Lung (tissue), 12 donors: Measurements from ENCODE around the gene RERE. TPM values are rescaled to one million over a fixed set of nuclear protein-coding genes. Genes with fewer than 3 reads are reported as not detected.

ENCODE experiments used
- ATAC-seq: fragments of 200-7000 bp; cut with Tn5 transposase; one replicate; pipeline ENCODE4 v1.9.1; 2020; ENCODE audit warnings: moderate number of reproducible peaks; ENCODE audit not compliant: insufficient read depth, low FRiP score
- DNase-seq, 3 donors: peaks; one replicate each; pipeline ENCODE4 v3.0.0-alpha.2; 2013 to 2017
- H3K27ac ChIP-seq, 2 donors: one replicate each; pipeline ENCODE4 v1.5.1; 2013; ENCODE audit warnings: mild to moderate bottlenecking in 2 of 2, moderate library complexity in 2 of 2, control low read depth in 1 of 2, inconsistent platforms in 1 of 2, low read depth in 1 of 2, low read length in 1 of 2
- H3K27me3 ChIP-seq, 3 donors: one replicate each; pipeline ENCODE4 v1.5.1; 2013; ENCODE audit warnings: low read length in 2 of 3; ENCODE audit not compliant: control insufficient read depth in 3 of 3, insufficient read depth in 3 of 3
- H3K36me3 ChIP-seq, 4 donors: one replicate each; pipeline ENCODE4 v1.5.1; 2013; ENCODE audit warnings: low read length in 4 of 4, mild to moderate bottlenecking in 1 of 4, moderate library complexity in 1 of 4; ENCODE audit not compliant: control insufficient read depth in 4 of 4, insufficient read depth in 4 of 4
- H3K4me1 ChIP-seq, 5 donors: one replicate each; pipeline ENCODE4 v1.5.1; 2013; ENCODE audit warnings: low read length in 5 of 5, mild to moderate bottlenecking in 2 of 5, moderate library complexity in 1 of 5; ENCODE audit not compliant: control insufficient read depth in 5 of 5, insufficient read depth in 5 of 5
- H3K4me3 ChIP-seq: one replicate; pipeline ENCODE4 v1.5.1; 2013; ENCODE audit warnings: mild to moderate bottlenecking, control low read depth, moderate library complexity
- H3K9ac ChIP-seq, 2 donors: one replicate each; pipeline ENCODE4 v1.5.1; 2013; ENCODE audit warnings: low read length in 2 of 2, control low read depth in 1 of 2; ENCODE audit not compliant: insufficient read depth in 1 of 2
- H3K9me3 ChIP-seq, 4 donors: one replicate each; pipeline ENCODE4 v1.5.1; 2013; ENCODE audit warnings: low read length in 3 of 4, mild to moderate bottlenecking in 1 of 4, moderate library complexity in 1 of 4; ENCODE audit not compliant: control insufficient read depth in 4 of 4, insufficient read depth in 3 of 4
- CTCF ChIP-seq: IDR thresholded peaks from 2 replicates; pipeline ENCODE4 v1.5.1; 2012; ENCODE audit warnings: mild to moderate bottlenecking; ENCODE audit errors: control extremely low read depth, extremely low read depth
- WGBS, 2 donors: extraction: QIAGEN DNeasy Blood & Tissue Kit; methylation state at CpG; one replicate each; pipeline ENCODE4 v1.1.7; 2013; 5-methylcytosine and 5-hydroxymethylcytosine counted together
- polyA plus RNA-seq, 2 donors: library from polyadenylated mRNA; stranded (reverse); fragments of 200-250 nt; gene quantifications; one replicate each; pipeline ENCODE4 v1.2.1, GENCODE V29; 2013
- total RNA-seq, 2 donors: library from RNA; depleted of rRNA in 1 of 2; stranded (reverse); fragments of >200 nt in 1 of 2; gene quantifications; one replicate each; pipeline ENCODE4 v1.2.1, GENCODE V29; 2014 to 2021
- donor health status: control.
- donor health status: control.
- donor health status: Bipolar disorder and iron deficiency.
- donor health status: healthy.
- donor health status: DM: yes; HTN: yes; CAD: no.

RERE gene
- total and polyA plus RNA-seq, 4 donors, result 21.7 to 207 (median 57.5) TPM

- Histone ChIP-seq H3K27ac (no peak overlapping the region), H3K9me3 (no peaks in the 10 kb centered on the region), H3K9ac (no peak overlapping the region), H3K4me1 (peaks cover 3 to 20% (median 11%) of the 10 kb centered on the region in 5 donors), H3K36me3 (peaks cover 17 to 93% (median 60%) of the 10 kb centered on the region in 4 donors), H3K4me3 (no peak overlapping the region), H3K27me3 (no peaks in the 10 kb centered on the region)
- DNase-seq, result no peak
- TF ChIP-seq CTCF, result no peak
- ATAC-seq, result no peak
- 95 to 97% methylated on average over 43 to 44 of the region's 44 CpGs for WGBS, 2 donors
These were observed 457.6 kb downstream of the RERE start for GRCh38 chr1:8359617-8360481.

GRCh38 chr1:8358897-8359616 is 458.4 kb downstream of the RERE start:
- peaks cover 0 to 12% (median 5%) of the 10 kb centered on the region in 5 donors for H3K4me1 ChIP-seq
- no peaks in the 10 kb centered on the region for H3K27me3 ChIP-seq
- WGBS, 2 donors, result 93 to 96% methylated on average over 26 of the region's 26 CpGs
- peaks cover 17 to 90% (median 64%) of the 10 kb centered on the region in 4 donors for H3K36me3 ChIP-seq
- no peak overlapping the region for H3K4me3 ChIP-seq
- DNase-seq (no peak), ATAC-seq (no peak)
- TF ChIP-seq CTCF, result no peak
- H3K9ac ChIP-seq, result no peak overlapping the region
- no peaks in the 10 kb centered on the region for H3K9me3 ChIP-seq
- H3K27ac ChIP-seq, result no peak overlapping the region

GRCh38 chr1:8358241-8358896 is 459.1 kb downstream of the RERE start:
- TF ChIP-seq CTCF, result no peak
- Histone ChIP-seq H3K36me3 (peaks cover 17 to 92% (median 66%) of the 10 kb centered on the region in 4 donors), H3K27me3 (no peaks in the 10 kb centered on the region), H3K4me1 (peaks cover 0 to 10% (median 0%) of the 10 kb centered on the region in 5 donors), H3K4me3 (no peak overlapping the region), H3K9me3 (no peaks in the 10 kb centered on the region), H3K9ac (no peak overlapping the region), H3K27ac (no peak overlapping the region)
- ATAC-seq (no peak), DNase-seq (no peak)
- WGBS, 2 donors, result 95 to 96% methylated on average over 46 of the region's 46 CpGs
